Stimulated activated CD8-positive, alpha-beta memory T cell treated with anti-CD3 and anti-CD28 coated beads, Interleukin-2, amount 100 ng/mL, for 48 hours (primary cell): Measurements from ENCODE around the gene PDK4.
"Not testable (repeated sequence)": the region's sequence is repeated elsewhere in the genome, so short reads cannot be mapped to it uniquely, and the experiment has no call there.

Experiments used
- DNase-seq, 2 donors: peaks; one replicate each; pipeline ENCODE4 v3.0.0-alpha.2; 2020; ENCODE audit warnings: low read depth in 2 of 2

PDK4 gene

GRCh38 chr7:95569720-95570119, 26.6 kb downstream of the PDK4 start:
- DNase-seq = no peak

- DNase-seq = no peak
These were observed 35.6 kb downstream of the PDK4 start for GRCh38 chr7:95560674-95561073.

- DNase-seq = no peak
These were observed 37.5 kb downstream of the PDK4 start for GRCh38 chr7:95558864-95559263.

GRCh38 chr7:95556777-95557176, 39.5 kb downstream of the PDK4 start:
- DNase-seq = no peak

- no peak for DNase-seq
These were observed 42.4 kb downstream of the PDK4 start for GRCh38 chr7:95553939-95554338.

- DNase-seq = not testable (repeated sequence)
These were observed 44.0 kb downstream of the PDK4 start for GRCh38 chr7:95552010-95552926.

GRCh38 chr7:95550546-95550945, 45.8 kb downstream of the PDK4 start:
- DNase-seq = no peak

GRCh38 chr7:95549818-95550529, 46.3 kb downstream of the PDK4 start:
- no peak for DNase-seq

- DNase-seq = no peak
These were observed 48.7 kb downstream of the PDK4 start for GRCh38 chr7:95547361-95548348.

- DNase-seq = no peak
These were observed 49.7 kb downstream of the PDK4 start for GRCh38 chr7:95546647-95547046.

GRCh38 chr7:95545673-95546072, 50.6 kb downstream of the PDK4 start:
- DNase-seq = no peak

GRCh38 chr7:95545007-95545615, 51.2 kb downstream of the PDK4 start:
- no peak for DNase-seq

GRCh38 chr7:95544171-95544570, 52.1 kb downstream of the PDK4 start:
- DNase-seq = no peak

- no peak for DNase-seq
These were observed 53.0 kb downstream of the PDK4 start for GRCh38 chr7:95543312-95543711.

GRCh38 chr7:95540366-95540765, 56.0 kb downstream of the PDK4 start:
- no peak for DNase-seq

- DNase-seq = no peak
These were observed 56.9 kb downstream of the PDK4 start for GRCh38 chr7:95539426-95539825.

- DNase-seq = no peak
These were observed 58.8 kb downstream of the PDK4 start for GRCh38 chr7:95537468-95537867.

- no peak for DNase-seq
These were observed 59.5 kb downstream of the PDK4 start for GRCh38 chr7:95536656-95537311.

- DNase-seq = no peak
These were observed 60.7 kb downstream of the PDK4 start for GRCh38 chr7:95535662-95536061.

- DNase-seq = no peak
These were observed 61.5 kb downstream of the PDK4 start for GRCh38 chr7:95534796-95535195.
